Esophagus squamous epithelium (tissue), 5 donors: ENCODE results near the gene TRIM47. TPM values are rescaled to one million over a fixed set of nuclear protein-coding genes. Genes with fewer than 3 reads are reported as not detected.

Source experiments
- DNase-seq: peaks from one replicate; lab custom pipeline; 2025; lab: John Stamatoyannopoulos, UW
- H3K27ac ChIP-seq, 4 donors: fragments of 200-600 bp; sonication (generic); one replicate each; pipeline ENCODE4 v1.5.1; 2016 to 2019; ENCODE audit warnings: mild to moderate bottlenecking in 1 of 4
- H3K27me3 ChIP-seq, 4 donors: fragments of 200-600 bp; sonication (generic); 1 replicate in 3 of 4; 2 replicates in 1 of 4; pipeline versions ENCODE4 v1.5.1 to v1.6.0; 2017 to 2021; ENCODE audit warnings: antibody characterized with exemption in 1 of 4
- H3K36me3 ChIP-seq, 3 donors: fragments of 200-600 bp; sonication (generic); one replicate each; pipeline ENCODE4 v1.5.1; 2016 to 2019
- H3K4me1 ChIP-seq, 3 donors: fragments of 200-600 bp; sonication (generic); one replicate each; pipeline ENCODE4 v1.5.1; 2017 to 2019
- H3K4me3 ChIP-seq, 4 donors: fragments of 200-600 bp; sonication (generic); 1 replicate in 3 of 4; 2 replicates in 1 of 4; pipeline ENCODE4 v1.5.1; 2016 to 2019; ENCODE audit warnings: mild to moderate bottlenecking in 2 of 4, moderate library complexity in 1 of 4
- H3K9me3 ChIP-seq, 3 donors: fragments of 200-600 bp; sonication (generic); one replicate each; pipeline ENCODE4 v1.5.1; 2016 to 2019
- CTCF ChIP-seq, 6 experiments: fragments of 450-650 bp in 4 of 6; fragments of 200-600 bp in 2 of 6; sonication (generic) in 2 of 6; IDR thresholded peaks; one replicate each; pipeline ENCODE4 v1.5.1; 2016 to 2019; ENCODE audit warnings: antibody characterized with exemption in 6 of 6, mild to moderate bottlenecking in 4 of 6, moderate library complexity in 4 of 6
- POLR2A ChIP-seq, 4 donors: fragments of 450-650 bp; IDR thresholded peaks; one replicate each; pipeline ENCODE4 v1.6.1; 2017; ENCODE audit warnings: antibody characterized with exemption in 4 of 4, mild to moderate bottlenecking in 4 of 4, moderate library complexity in 3 of 4
- WGBS, 2 donors: methylation state at CpG; one replicate each; pipeline ENCODE4 v1.1.5; 2018; 5-methylcytosine and 5-hydroxymethylcytosine counted together
- intact Hi-C: fragments of 100-400 bp; cut with DNase I; formaldehyde crosslinking; loops from one replicate; pipeline ENCODE4 v1.15.0; 2022
- total RNA-seq, 4 donors: library from RNA; depleted of rRNA; stranded (reverse); fragments of >200 nt; gene quantifications; one replicate each; pipeline ENCODE4 v1.1.0, GENCODE V29; 2016
- donor health status: DM: yes; HTN: yes; CAD: no.

The TRIM47 gene
- total RNA-seq, 4 donors from 2014 or later: 19.5 to 33.4 (median 25.5) TPM

GRCh38 chr17:75925103-75925502, 46.7 kb upstream of the TRIM47 start:
- Histone ChIP-seq H3K4me3 (no peak overlapping the region), H3K36me3 (peaks cover 0 to 53% (median 0%) of the 10 kb centered on the region in 3 donors), H3K27ac (no peak overlapping the region), H3K4me1 (peaks cover 7 to 41% (median 11%) of the 10 kb centered on the region in 3 donors), H3K9me3 (no peaks in the 10 kb centered on the region), H3K27me3 (no peaks in the 10 kb centered on the region)
- DNase-seq: no peak
- no peak for TF ChIP-seq CTCF (IDR thresholded peaks at IDR 0.05)
- intact Hi-C loops: no loop called here
- 100% methylated on average over 5 of the region's 11 CpGs; no CpG with 5 or more reads in 1 of the 2 donors for WGBS, 2 donors

GRCh38 chr17:75922963-75923874, 44.8 kb upstream of the TRIM47 start:
- DNase-seq: no peak
- H3K9me3 ChIP-seq: no peaks in the 10 kb centered on the region
- intact Hi-C loops: no loop called here
- TF ChIP-seq CTCF (IDR thresholded peaks at IDR 0.05): no peak
- H3K4me1 ChIP-seq: peaks cover 7 to 41% (median 11%) of the 10 kb centered on the region in 3 donors
- H3K36me3 ChIP-seq: peaks cover 0 to 72% (median 0%) of the 10 kb centered on the region in 3 donors
- no peak overlapping the region for H3K4me3 ChIP-seq
- H3K27ac ChIP-seq: peak overlapping the region in 1 of 4 donors; percentile 9
- 76 to 87% methylated on average over 3 to 8 of the region's 19 CpGs for WGBS, 2 donors
- H3K27me3 ChIP-seq: no peaks in the 10 kb centered on the region

GRCh38 chr17:75922173-75922961, 44.0 kb upstream of the TRIM47 start:
- no peaks in the 10 kb centered on the region for H3K9me3 ChIP-seq
- no peaks in the 10 kb centered on the region for H3K27me3 ChIP-seq
- WGBS, 2 donors: 87 to 89% methylated on average over 9 to 14 of the region's 18 CpGs
- H3K36me3 ChIP-seq: peaks cover 0 to 81% (median 0%) of the 10 kb centered on the region in 3 donors
- no peak for DNase-seq
- peaks cover 7 to 33% (median 8%) of the 10 kb centered on the region in 3 donors for H3K4me1 ChIP-seq
- intact Hi-C loops: no loop called here
- TF ChIP-seq POLR2A (IDR thresholded peaks at IDR 0.05) (no peak), CTCF (IDR thresholded peaks at IDR 0.05) (no peak)
- H3K4me3 ChIP-seq: no peak overlapping the region
- H3K27ac ChIP-seq: no peak overlapping the region

- intact Hi-C loops: no loop called here
- H3K9me3 ChIP-seq: no peaks in the 10 kb centered on the region
- TF ChIP-seq POLR2A (IDR thresholded peaks at IDR 0.05): no peak
- TF ChIP-seq CTCF (IDR thresholded peaks at IDR 0.05): no peak
- no peak overlapping the region for H3K27ac ChIP-seq
- no peak overlapping the region for H3K4me3 ChIP-seq
- H3K36me3 ChIP-seq: peaks cover 0 to 88% (median 0%) of the 10 kb centered on the region in 3 donors
- DNase-seq: no peak
- H3K27me3 ChIP-seq: no peaks in the 10 kb centered on the region
- whole genome bisulfite sequencing, 2 donors: 100% methylated on average over 4 of the region's 15 CpGs; no CpG with 5 or more reads in 1 of the 2 donors
- H3K4me1 ChIP-seq: peaks cover 2 to 25% (median 7%) of the 10 kb centered on the region in 3 donors
Measured at GRCh38 chr17:75921596-75921995, 43.2 kb upstream of the TRIM47 start.
